OCI-LY7 (cell line): ENCODE data around the gene CBLC. TPM values are rescaled to one million over a fixed set of nuclear protein-coding genes. Genes with fewer than 3 reads are reported as not detected.

Experiments
- BruUV-seq: library from RNA; stranded (reverse); fragments of 400-500 nt; replicated peaks from 2 replicates; lab custom pipeline; 2021; lab: Mats Ljungman, UMichigan
- CTCF ChIA-PET: fragments of 300-600 bp; sonication (Branson Sonifier 250); formaldehyde crosslinking; loops from one replicate; lab custom pipeline; 2022; ENCODE audit warnings: antibody characterized with exemption; ENCODE audit not compliant: unreplicated experiment; lab: Charles Lee
- POLR2A ChIA-PET: fragments of 300-600 bp; sonication (Branson Sonifier 250); formaldehyde crosslinking; loops from one replicate; lab custom pipeline; 2022; ENCODE audit warnings: antibody characterized with exemption; lab: Charles Lee
- DNase-seq: peaks from one replicate; pipeline ENCODE4 v3.0.0-alpha.2; 2015; ENCODE audit warnings: low spot score
- H2AFZ ChIP-seq: fragments of 200-600 bp; sonication (generic), shearing (Covaris generic); 2 replicates; pipeline ENCODE4 v1.6.1; 2014; ENCODE audit warnings: mild to moderate bottlenecking, antibody characterized with exemption, low read length, moderate library complexity
- H3K27ac ChIP-seq: fragments of 200-600 bp; sonication (generic); 2 replicates; pipeline ENCODE4 v1.5.1; 2014; ENCODE audit warnings: mixed run types, low read depth, mild to moderate bottlenecking, moderate library complexity, low read length, inconsistent platforms; ENCODE audit not compliant: poor library complexity, severe bottlenecking
- H3K36me3 ChIP-seq: fragments of 200-600 bp; sonication (generic); 2 replicates; pipeline ENCODE4 v1.6.1; 2014; ENCODE audit warnings: mild to moderate bottlenecking, antibody characterized with exemption, low read length, moderate library complexity, mixed read lengths; ENCODE audit not compliant: insufficient read depth
- H3K4me1 ChIP-seq: fragments of 200-600 bp; sonication (generic); 2 replicates; pipeline ENCODE4 v1.5.1; 2014; ENCODE audit warnings: mild to moderate bottlenecking, low read length; ENCODE audit not compliant: insufficient read depth, poor library complexity, severe bottlenecking
- H3K4me2 ChIP-seq: fragments of 200-600 bp; sonication (generic); 2 replicates; pipeline ENCODE4 v1.6.1; 2014; ENCODE audit warnings: mild to moderate bottlenecking, low read length
- H3K4me3 ChIP-seq: fragments of 200-600 bp; sonication (generic); 2 replicates; pipeline ENCODE4 v1.5.1; 2014; ENCODE audit warnings: mild to moderate bottlenecking, low read depth, low read length; ENCODE audit not compliant: poor library complexity, severe bottlenecking
- H3K79me2 ChIP-seq: fragments of 200-600 bp; sonication (generic); 2 replicates; pipeline ENCODE4 v1.6.1; 2016; ENCODE audit warnings: low read depth, mild to moderate bottlenecking, low read length, moderate library complexity, mixed read lengths; ENCODE audit not compliant: insufficient read depth
- H3K9me2 ChIP-seq: fragments of 200-600 bp; sonication (generic); 2 replicates; pipeline ENCODE4 v1.6.1; 2016; ENCODE audit warnings: mild to moderate bottlenecking, low read length, mixed read lengths; ENCODE audit not compliant: insufficient read depth
- H3K9me3 ChIP-seq: fragments of 200-600 bp; sonication (generic); 2 replicates; pipeline ENCODE4 v1.6.1; 2014; ENCODE audit warnings: mild to moderate bottlenecking, mixed run types, low read length, mixed read lengths
- H4K20me1 ChIP-seq: fragments of 200-600 bp; sonication (generic); 2 replicates; pipeline ENCODE4 v1.6.1; 2014; ENCODE audit warnings: mild to moderate bottlenecking, antibody characterized with exemption, low read length, moderate library complexity, mixed read lengths; ENCODE audit not compliant: insufficient read depth
- CTCF ChIP-seq: fragments of 200-600 bp; sonication (generic); conservative IDR thresholded peaks from 2 replicates; pipeline ENCODE4 v1.5.1; 2014; ENCODE audit warnings: mild to moderate bottlenecking, antibody characterized with exemption, low read length, moderate library complexity, mixed read lengths
- EZH2phosphoT487 ChIP-seq: fragments of 200-600 bp; sonication (generic); IDR thresholded peaks from 2 replicates; pipeline ENCODE4 v1.6.1; 2018; ENCODE audit warnings: low read depth, borderline replicate concordance, mild to moderate bottlenecking, mixed run types, antibody characterized with exemption, low read length, moderate library complexity, mixed read lengths
- intact Hi-C: fragments of 100-400 bp; cut with micrococcal nuclease; formaldehyde crosslinking; loops from one replicate; pipeline ENCODE4 v1.10.0; 2022; ENCODE audit not compliant: unreplicated experiment
- total RNA-seq, 2 experiments: library from RNA; depleted of rRNA in 1 of 2; stranded (reverse); fragments of >200 nt in 1 of 2; shearing (Covaris generic) in 1 of 2; gene quantifications; 2 replicates each; pipeline ENCODE4 v1.2.3, GENCODE V29; 2014 to 2022

The CBLC gene
- total RNA-seq, 2 experiments from 2014 or later: not detected

GRCh38 chr19:44753932-44754749 lies 23.5 kb upstream of the CBLC start:
- Histone ChIP-seq H3K27ac (peak overlapping the region; percentile 95), H3K9me2 (no peaks in the 10 kb centered on the region), H3K36me3 (peaks cover 74% of the 10 kb centered on the region), H3K79me2 (peaks cover 42% of the 10 kb centered on the region), H3K9me3 (no peaks in the 10 kb centered on the region), H3K4me3 (peak overlapping the region; percentile 84), H4K20me1 (no peaks in the 10 kb centered on the region), H3K4me1 (peaks cover 58% of the 10 kb centered on the region), H3K4me2 (peak overlapping the region; percentile 79), H2AFZ (no peak overlapping the region)
- peak; percentile 80 for DNase-seq
- CTCF ChIA-PET: no interaction called here
- POLR2A ChIA-PET: interaction anchor here (1.0 to 1.3 kb wide), 2 partner anchors 9 to 16 kb away, joined by 3 to 4 read pairs; no protein-coding TSS in a partner anchor
- intact Hi-C loops: loop anchor here (5.0 to 10.0 kb wide), 2 partner anchors 251 to 323 kb away; partner anchors contain the start of genes GEMIN7, RELB and ZNF296
- no peak for TF ChIP-seq CTCF
- no peak for TF ChIP-seq EZH2phosphoT487
- TSS peak; percentile 36 for BruUV-seq

DNA sequence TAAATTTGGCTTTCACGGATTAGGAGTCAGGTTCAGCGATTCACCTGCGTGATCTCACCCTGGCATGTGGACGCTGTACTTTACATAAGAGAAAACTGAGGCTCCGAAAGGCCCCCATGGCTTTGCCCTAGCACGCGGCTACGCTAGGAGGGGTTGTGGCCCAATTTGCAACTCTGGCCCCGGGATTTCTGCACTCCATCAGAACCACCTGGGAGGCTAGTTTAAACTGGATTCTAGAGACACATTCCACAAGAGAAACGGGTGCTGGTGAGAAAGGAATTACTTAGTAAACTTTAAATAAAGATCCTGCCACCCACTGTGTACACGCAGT lies 23.0 kb upstream of the CBLC start:
- Histone ChIP-seq H3K27ac (peak overlapping the region; percentile 95), H3K9me2 (no peaks in the 10 kb centered on the region), H3K4me2 (peak overlapping the region; percentile 79), H2AFZ (no peak overlapping the region), H3K4me3 (peak overlapping the region; percentile 84), H3K79me2 (peaks cover 36% of the 10 kb centered on the region), H3K4me1 (peaks cover 57% of the 10 kb centered on the region), H4K20me1 (no peaks in the 10 kb centered on the region), H3K36me3 (peaks cover 76% of the 10 kb centered on the region), H3K9me3 (no peaks in the 10 kb centered on the region)
- no peak for TF ChIP-seq CTCF
- TF ChIP-seq EZH2phosphoT487: no peak
- POLR2A ChIA-PET: interaction anchor here (1.0 kb wide), 1 partner anchor 10 kb away, joined by 3 read pairs; no protein-coding TSS in a partner anchor
- BruUV-seq: no TSS peak
- intact Hi-C loops: loop anchor here (5.0 to 10.0 kb wide), 2 partner anchors 250 to 323 kb away; partner anchors contain the start of genes GEMIN7, RELB and ZNF296
- CTCF ChIA-PET: interaction anchor here (0.9 kb wide), 1 partner anchor 91 kb away, joined by 3 read pairs; the partner anchor contains the start of gene NECTIN2
- no peak for DNase-seq
